Progenitor cell of endocrine pancreas (in vitro differentiated cells): ENCODE data around the gene IFT122. TPM values are rescaled to one million over a fixed set of nuclear protein-coding genes. Genes with fewer than 3 reads are reported as not detected.
A peak's percentile ranks its signal among the peaks of the same experiment; 100 is the strongest.
"Not testable (repeated sequence)": the region's sequence is repeated elsewhere in the genome, so short reads cannot be mapped to it uniquely, and the experiment has no call there.

Source experiments
- DNase-seq: peaks from one replicate; pipeline ENCODE4 v3.0.0; 2021; ENCODE audit warnings: low spot score; ENCODE audit not compliant: unreplicated experiment
- H3K27ac Mint-ChIP-seq: 2 replicates; pipeline ENCODE4 v1.8.0; 2021; ENCODE audit warnings: mild to moderate bottlenecking, moderate library complexity, mixed read lengths
- H3K27me3 Mint-ChIP-seq: 2 replicates; pipeline ENCODE4 v1.8.0; 2021; ENCODE audit warnings: mixed read lengths
- H3K36me3 Mint-ChIP-seq: 2 replicates; pipeline ENCODE4 v1.8.0; 2022; ENCODE audit warnings: mixed read lengths; ENCODE audit not compliant: insufficient read depth
- H3K4me1 Mint-ChIP-seq: 2 replicates; pipeline ENCODE4 v1.8.0; 2021; ENCODE audit warnings: low read depth, mixed read lengths
- H3K4me3 Mint-ChIP-seq: 2 replicates; pipeline ENCODE4 v1.8.0; 2021; ENCODE audit warnings: low read depth, mild to moderate bottlenecking, moderate library complexity, mixed read lengths
- H3K9me3 Mint-ChIP-seq: 2 replicates; pipeline ENCODE4 v1.8.0; 2021; ENCODE audit warnings: low read depth, mixed read lengths
- total RNA-seq: library from RNA; stranded (reverse); gene quantifications from 2 replicates; pipeline ENCODE4 v1.2.1, GENCODE V29; 2021
- TF ChIP-seq, protein P1 (sequence below): fragments of 200-600 bp; sonication (generic); IDR thresholded peaks from one replicate; pipeline ENCODE4 v1.5.0; 2021; ENCODE audit warnings: antibody characterized with exemption, mild to moderate bottlenecking; ENCODE audit not compliant: unreplicated experiment

Gene IFT122
- total RNA-seq, 1 donor from 2014 or later, result 75.6 TPM

DNA sequence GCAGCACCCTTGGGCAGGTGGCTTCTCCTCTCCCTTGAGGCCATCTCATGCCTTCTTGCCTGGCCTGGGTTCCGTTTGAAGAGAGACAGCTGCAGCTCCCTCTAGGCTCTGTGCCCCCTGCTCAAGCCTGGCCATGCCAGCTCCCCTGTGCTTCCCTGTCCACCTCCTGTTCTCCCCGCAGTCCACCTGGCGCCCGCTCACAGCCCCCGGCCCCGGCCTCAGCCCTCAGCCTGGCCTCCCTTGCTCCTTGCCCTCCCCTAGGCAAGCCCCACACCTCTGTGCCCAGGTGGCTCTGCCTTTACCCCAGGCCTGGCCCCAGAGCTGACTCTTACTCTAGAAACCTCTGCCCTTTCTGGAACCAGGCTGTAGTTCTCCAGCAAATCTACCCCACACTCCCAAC is 74.5 kb downstream of the IFT122 start:
- Mint-ChIP-seq H3K36me3 (peaks cover 14% of the 10 kb centered on the region), H3K27ac (no peak overlapping the region), H3K4me1 (no peaks in the 10 kb centered on the region), H3K4me3 (no peak overlapping the region), H3K9me3 (no peaks in the 10 kb centered on the region), H3K27me3 (no peaks in the 10 kb centered on the region)
- TF ChIP-seq, protein P1, sequence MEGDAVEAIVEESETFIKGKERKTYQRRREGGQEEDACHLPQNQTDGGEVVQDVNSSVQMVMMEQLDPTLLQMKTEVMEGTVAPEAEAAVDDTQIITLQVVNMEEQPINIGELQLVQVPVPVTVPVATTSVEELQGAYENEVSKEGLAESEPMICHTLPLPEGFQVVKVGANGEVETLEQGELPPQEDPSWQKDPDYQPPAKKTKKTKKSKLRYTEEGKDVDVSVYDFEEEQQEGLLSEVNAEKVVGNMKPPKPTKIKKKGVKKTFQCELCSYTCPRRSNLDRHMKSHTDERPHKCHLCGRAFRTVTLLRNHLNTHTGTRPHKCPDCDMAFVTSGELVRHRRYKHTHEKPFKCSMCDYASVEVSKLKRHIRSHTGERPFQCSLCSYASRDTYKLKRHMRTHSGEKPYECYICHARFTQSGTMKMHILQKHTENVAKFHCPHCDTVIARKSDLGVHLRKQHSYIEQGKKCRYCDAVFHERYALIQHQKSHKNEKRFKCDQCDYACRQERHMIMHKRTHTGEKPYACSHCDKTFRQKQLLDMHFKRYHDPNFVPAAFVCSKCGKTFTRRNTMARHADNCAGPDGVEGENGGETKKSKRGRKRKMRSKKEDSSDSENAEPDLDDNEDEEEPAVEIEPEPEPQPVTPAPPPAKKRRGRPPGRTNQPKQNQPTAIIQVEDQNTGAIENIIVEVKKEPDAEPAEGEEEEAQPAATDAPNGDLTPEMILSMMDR, result no peak
- DNase-seq, result no peak

DNA sequence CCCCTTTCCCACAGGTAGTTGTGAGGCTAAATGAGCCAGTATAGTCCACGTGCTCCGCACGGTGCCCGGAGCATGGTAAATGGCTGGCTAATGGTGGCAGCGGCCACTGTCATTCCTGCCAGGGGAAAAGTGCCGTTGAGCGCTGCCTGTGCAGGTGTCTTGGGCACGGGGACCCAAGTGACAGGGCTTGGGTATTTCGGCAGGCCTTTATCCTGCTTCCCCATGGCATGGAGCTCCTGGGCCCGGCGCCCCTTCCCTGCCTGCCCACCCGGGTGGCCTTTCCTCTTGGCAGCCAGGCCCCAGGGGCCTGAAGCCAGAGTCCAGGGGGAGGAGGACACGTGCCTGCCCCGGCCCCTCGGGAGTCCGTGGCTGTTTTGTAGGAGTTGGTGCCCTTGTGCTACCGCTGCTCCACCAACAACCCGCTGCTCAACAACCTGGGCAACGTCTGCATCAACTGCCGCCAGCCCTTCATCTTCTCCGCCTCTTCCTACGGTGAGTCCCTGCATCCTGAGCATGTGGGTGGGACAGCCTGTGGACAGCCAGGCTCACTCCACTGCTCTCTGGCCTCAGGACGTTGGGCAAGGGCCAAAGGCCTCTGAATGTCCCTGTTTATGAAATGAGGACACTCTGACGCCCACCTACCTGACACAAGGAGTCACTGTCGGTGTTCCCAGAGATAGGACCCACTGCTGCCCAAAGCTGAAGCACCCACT is 75.2 kb downstream of the IFT122 start:
- peaks cover 12% of the 10 kb centered on the region for H3K36me3 Mint-ChIP-seq
- not testable (repeated sequence) for H3K4me1 Mint-ChIP-seq, H3K9me3 Mint-ChIP-seq, H3K4me3 Mint-ChIP-seq, H3K27me3 Mint-ChIP-seq, H3K27ac Mint-ChIP-seq, DNase-seq

DNA sequence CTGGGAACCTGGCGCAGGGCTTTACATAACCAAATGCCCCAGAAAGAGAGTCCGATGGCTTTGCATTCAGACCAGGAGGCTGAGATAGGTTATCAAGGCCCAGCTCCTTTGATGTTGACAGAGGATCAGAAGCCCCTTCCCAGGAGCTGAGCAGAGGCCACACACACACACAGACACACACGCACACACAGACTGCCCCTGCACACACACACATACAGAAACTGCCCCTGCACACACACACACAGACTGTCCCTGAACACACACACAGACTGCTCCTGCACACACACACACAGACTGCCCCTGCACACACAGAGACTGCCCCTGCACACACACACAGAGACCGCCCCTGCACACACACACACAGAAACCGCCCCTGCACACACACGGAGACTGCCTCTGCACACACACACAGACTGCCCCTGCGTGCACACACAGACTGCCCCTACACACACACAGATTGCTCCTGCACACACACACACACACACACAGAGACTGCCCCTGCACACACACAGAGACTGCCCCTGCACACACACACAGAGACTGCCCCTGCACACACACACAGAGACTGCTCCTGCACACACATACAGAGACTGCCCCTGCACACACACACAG is 75.9 kb downstream of the IFT122 start:
- H3K4me1 Mint-ChIP-seq, H3K27me3 Mint-ChIP-seq, H3K9me3 Mint-ChIP-seq, H3K36me3 Mint-ChIP-seq, H3K4me3 Mint-ChIP-seq, DNase-seq: not testable (repeated sequence)
- peak overlapping the region; percentile 76 for H3K27ac Mint-ChIP-seq

- no peak for DNase-seq
- Mint-ChIP-seq H3K36me3 (peaks cover 4% of the 10 kb centered on the region), H3K27ac (peak overlapping the region; percentile 77), H3K4me1 (no peaks in the 10 kb centered on the region), H3K9me3 (no peaks in the 10 kb centered on the region), H3K4me3 (no peak overlapping the region), H3K27me3 (no peaks in the 10 kb centered on the region)
- TF ChIP-seq, protein P1, result no peak
Observed at GRCh38 chr3:129517516-129517915, 77.5 kb downstream of the IFT122 start.

DNA sequence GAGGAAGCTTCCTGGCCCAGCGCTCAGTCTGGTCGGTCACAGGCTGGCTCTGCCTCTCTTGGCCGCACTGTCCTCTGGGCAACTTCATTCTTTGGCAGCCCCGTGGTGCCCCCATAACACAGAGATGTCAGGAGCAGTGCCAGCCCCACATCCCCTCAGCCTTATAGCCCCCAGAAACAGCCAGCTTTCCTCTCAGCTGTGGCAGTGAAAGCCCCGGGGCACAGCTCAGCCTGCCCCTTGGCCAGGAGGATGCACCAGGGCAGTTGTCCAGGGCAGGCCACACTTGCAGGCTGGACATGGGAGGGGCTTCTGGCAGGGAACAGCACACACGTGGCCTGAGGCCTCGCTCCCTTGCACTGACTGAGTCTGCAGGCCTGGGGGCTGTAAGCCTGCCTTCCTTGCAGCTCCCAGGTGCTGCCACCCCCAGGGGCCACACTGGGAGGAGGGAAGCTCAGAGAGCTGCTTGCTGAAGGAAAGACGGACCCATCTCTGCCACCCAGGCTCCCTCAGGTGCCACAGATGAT is 78.1 kb downstream of the IFT122 start:
- DNase-seq, result no peak
- Mint-ChIP-seq H3K4me1 (no peaks in the 10 kb centered on the region), H3K27ac (no peak overlapping the region), H3K4me3 (no peak overlapping the region), H3K9me3 (no peaks in the 10 kb centered on the region), H3K27me3 (no peaks in the 10 kb centered on the region), H3K36me3 (peaks cover 1% of the 10 kb centered on the region)
- TF ChIP-seq, protein P1, result no peak

- Mint-ChIP-seq H3K4me1 (no peaks in the 10 kb centered on the region), H3K36me3 (peaks cover 1% of the 10 kb centered on the region), H3K27me3 (no peaks in the 10 kb centered on the region), H3K4me3 (no peak overlapping the region), H3K27ac (no peak overlapping the region), H3K9me3 (no peaks in the 10 kb centered on the region)
- TF ChIP-seq, protein P1, result no peak
- DNase-seq, result no peak
Observed at GRCh38 chr3:129518581-129518980, 78.6 kb downstream of the IFT122 start.
